D721Med (cell line): Measurements from ENCODE around the gene GDF11.

Experiments used
- DNase-seq: peaks from one replicate; pipeline ENCODE4 v3.0.0; 2011; ENCODE audit warnings: low spot score; ENCODE audit not compliant: insufficient read length
- FAIRE-seq: peaks from 2 replicates; lab custom pipeline; 2011; peaks lifted over from hg19 to GRCh38; lab: Jason Lieb, UNC
- TF ChIP-seq, protein P1 (sequence below): IDR thresholded peaks from 2 replicates; pipeline ENCODE4 v1.5.1; 2012; ENCODE audit warnings: mild to moderate bottlenecking, control low read depth; ENCODE audit not compliant: insufficient read depth; ENCODE audit errors: missing control alignments

The GDF11 gene

DNA sequence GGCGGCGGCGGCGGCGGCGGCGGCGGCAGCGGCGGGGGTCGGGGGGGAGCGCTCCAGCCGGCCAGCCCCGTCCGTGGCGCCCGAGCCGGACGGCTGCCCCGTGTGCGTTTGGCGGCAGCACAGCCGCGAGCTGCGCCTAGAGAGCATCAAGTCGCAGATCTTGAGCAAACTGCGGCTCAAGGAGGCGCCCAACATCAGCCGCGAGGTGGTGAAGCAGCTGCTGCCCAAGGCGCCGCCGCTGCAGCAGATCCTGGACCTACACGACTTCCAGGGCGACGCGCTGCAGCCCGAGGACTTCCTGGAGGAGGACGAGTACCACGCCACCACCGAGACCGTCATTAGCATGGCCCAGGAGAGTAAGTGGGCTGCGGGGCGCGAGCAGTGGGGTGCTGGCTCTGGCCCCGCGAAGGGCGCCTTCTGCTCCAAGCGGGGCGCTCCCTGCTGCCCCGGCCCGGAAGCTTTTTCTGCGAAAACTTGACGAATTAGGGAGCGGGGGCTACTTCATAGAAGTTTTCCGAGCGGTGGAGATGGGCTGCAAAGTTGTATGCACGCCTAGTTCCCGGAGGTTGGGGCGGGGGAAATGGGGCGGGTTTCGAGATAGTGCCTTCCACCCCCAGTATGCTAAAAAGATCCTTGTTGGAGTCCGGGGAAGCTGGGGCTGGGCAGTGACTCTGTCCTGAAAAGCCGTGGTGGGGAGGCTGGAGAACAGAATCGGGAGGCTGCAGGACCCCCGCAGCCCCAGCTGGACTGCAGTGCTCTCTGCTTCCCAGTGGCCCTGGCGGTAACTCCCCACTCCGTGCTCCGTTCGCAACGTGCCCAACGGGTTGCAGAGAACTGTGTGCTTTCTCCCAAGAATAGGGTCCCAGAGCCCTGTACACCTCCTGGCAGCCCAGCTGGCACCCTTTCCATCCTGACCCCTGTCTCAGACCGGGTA is 751 bp downstream of the GDF11 start:
- DNase-seq (no peak), FAIRE-seq (no peak)
- TF ChIP-seq, protein P1, sequence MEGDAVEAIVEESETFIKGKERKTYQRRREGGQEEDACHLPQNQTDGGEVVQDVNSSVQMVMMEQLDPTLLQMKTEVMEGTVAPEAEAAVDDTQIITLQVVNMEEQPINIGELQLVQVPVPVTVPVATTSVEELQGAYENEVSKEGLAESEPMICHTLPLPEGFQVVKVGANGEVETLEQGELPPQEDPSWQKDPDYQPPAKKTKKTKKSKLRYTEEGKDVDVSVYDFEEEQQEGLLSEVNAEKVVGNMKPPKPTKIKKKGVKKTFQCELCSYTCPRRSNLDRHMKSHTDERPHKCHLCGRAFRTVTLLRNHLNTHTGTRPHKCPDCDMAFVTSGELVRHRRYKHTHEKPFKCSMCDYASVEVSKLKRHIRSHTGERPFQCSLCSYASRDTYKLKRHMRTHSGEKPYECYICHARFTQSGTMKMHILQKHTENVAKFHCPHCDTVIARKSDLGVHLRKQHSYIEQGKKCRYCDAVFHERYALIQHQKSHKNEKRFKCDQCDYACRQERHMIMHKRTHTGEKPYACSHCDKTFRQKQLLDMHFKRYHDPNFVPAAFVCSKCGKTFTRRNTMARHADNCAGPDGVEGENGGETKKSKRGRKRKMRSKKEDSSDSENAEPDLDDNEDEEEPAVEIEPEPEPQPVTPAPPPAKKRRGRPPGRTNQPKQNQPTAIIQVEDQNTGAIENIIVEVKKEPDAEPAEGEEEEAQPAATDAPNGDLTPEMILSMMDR: no peak

GRCh38 chr12:55744340-55745030 is 1.6 kb downstream of the GDF11 start:
- TF ChIP-seq, protein P1: no peak
- no peak for FAIRE-seq
- no peak for DNase-seq

DNA sequence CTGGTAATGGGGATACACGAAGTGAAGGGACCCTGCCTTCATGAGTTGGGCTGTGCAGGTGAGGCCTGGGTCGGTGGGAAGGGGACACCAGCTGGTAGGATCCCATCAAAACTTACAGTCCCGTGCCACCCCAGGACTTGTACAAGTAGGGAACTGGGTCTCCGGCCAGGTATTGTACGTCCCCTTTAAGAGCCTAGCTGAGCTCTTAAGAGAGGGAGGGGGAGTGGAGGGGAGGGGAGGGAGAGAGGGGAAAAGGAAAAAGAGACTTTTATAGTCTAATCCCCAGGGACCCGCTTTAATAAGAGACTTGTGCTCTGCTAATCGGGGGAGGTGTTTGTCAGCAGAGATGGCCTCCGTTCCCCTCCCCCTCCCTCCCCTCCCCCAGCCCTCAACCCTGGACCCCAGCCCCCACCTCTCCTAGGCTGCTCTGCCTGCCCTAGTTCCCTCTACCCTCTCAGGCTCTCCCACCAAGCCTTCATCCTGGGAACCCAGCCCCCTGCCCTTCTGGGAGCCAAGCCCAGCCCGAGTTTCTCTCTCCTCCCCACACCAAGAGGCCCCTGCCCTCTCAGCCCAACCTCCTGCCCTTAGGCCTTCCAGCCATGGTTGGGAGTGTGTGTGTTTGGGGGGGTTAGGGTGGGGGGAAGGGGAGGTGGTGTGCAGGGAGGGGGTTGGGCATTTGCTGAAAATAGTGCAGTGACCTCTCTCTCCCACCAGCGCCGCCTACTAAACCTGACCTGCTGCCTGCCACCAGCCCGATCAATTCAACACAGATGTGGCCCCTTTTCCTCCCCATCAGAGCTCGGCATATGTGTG is 2.6 kb downstream of the GDF11 start:
- FAIRE-seq (no peak), DNase-seq (peak; percentile 51)
- TF ChIP-seq, protein P1: no peak

DNA sequence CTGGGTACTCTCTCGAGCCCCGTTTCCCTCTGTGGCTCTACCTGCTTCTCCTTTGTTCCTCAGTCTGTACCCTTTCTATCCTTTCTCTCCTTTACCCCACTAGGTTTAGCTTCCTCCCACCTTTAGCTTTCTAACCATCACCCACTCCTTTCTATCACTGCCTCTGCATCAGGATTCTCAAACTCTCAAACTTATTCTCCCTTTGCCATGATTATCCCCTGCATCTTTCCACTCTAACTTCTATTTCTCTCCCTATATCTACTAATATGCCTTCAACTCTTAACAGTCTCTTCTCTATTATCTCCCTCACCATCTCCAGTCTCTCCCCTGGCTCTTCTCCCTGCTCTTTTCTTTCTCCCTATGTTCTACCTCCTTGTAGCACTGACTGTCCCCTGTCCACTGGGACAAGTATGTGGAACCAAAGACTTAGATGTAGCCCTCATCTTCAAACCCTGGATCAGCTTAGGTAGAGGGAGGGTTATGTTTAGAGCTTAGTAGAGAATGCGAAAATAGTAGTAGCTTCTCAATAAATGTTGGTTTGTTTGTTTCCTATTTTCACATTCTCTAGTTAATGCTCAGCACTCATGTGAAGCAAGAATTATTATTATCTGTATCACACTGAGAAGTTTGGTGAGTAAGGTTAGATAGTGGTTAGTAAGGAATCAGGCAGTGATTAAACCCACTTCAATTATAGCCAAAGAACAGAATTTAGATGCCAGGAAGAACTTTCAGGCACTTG is 3.4 kb downstream of the GDF11 start:
- no peak for FAIRE-seq
- TF ChIP-seq, protein P1: no peak
- DNase-seq: no peak

GRCh38 chr12:55746913-55747231 is 4.0 kb downstream of the GDF11 start:
- FAIRE-seq (no peak), DNase-seq (no peak)
- TF ChIP-seq, protein P1: no peak

- TF ChIP-seq, protein P1: no peak
These were observed 5.5 kb downstream of the GDF11 start for GRCh38 chr12:55748230-55748993.

More at GRCh38 chr12:55748230-55748993, 5.5 kb downstream of the GDF11 start:
- no peak for FAIRE-seq
- no peak for DNase-seq
